HG02973 (cell line): ENCODE data around the gene CNIH3.

Source experiments
- ATAC-seq: cut with Tn5 transposase; IDR thresholded peaks from one replicate; pipeline ENCODE4 v1.9.1; 2021; ENCODE audit warnings: moderate library complexity; ENCODE audit not compliant: unreplicated experiment

CNIH3 gene

DNA sequence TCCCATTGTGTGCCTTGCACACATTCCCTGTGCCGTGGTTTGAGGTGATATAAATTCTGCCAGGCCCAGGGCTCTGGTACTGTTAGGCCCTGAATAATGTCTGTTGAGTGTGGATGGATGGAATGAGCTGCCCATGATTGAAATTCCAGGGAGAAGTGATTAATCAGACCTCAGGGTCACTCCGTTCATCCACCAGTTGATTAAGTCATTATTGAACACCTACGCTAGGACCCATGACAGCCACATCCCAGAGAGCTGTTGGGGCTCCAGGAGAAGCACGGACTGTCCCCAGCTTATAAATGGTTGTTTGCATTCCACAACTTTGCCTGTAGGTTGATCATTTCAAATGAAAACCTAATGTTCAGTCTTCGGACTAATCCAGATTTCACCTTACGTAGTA, 98.4 kb downstream of the CNIH3 start:
- ATAC-seq: no peak

GRCh38 chr1:224718470-224719053, 102.4 kb downstream of the CNIH3 start:
- ATAC-seq: no peak

DNA sequence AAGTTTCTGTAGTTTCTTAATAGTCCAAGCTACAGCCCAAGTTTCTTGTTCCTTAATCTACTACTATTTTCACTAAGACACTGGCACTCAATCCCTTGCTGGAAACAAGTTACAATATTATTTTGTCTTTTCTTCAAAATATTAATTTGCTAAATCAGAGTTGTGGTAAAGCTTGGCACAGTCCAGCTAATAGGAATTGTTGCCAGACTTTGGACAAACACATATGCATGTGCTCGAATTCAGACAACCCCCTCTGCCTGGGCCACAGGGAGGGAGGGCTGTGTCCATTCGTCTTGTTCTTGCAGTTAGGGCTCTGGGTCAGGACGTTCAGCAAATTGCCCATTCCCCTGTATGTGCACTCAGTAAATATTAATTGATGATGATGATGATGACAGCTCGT, 103.6 kb downstream of the CNIH3 start:
- no peak for ATAC-seq

DNA sequence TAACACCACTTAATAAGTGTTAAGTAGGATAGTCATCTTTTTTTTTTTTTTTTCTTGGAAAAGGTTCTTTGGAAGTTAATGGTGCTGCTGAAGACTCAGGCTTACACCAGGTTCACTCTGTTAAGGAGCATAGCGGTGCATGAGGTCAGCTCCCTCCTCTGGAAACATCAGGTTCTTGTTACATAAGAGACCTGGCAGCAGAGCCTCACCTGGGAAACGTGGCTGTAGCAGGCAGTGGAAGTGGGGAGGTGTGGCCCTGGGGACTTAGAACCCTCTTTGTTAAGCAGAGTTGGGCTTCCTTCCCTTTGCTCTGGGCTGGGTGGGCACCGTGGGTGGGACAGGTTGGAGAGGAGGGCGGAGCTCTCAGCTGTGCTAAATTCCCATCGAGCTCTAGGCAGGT, 104.1 kb downstream of the CNIH3 start:
- no peak for ATAC-seq

- ATAC-seq: no peak
Measured at GRCh38 chr1:224721000-224721399, 104.9 kb downstream of the CNIH3 start.

DNA sequence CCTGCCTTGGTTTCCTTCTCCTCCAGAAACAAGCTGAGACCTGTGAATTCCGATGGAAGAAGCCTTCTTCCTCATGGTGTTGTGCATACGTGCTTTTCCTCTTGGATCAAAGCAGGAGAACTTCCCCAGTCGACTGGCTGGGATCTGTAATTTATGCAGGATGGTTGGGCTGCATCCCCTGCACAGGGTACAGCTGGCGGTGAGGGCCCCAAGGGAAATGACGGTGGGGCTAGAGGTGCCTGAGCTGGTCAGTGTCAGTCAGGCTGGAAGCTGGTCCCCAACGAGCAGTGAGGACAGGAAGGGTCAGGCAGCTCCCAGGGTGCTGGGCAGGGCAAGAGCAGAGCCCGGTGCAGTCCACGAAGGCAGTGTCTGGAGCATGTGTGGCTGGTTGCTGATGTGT, 106.7 kb downstream of the CNIH3 start:
- ATAC-seq: no peak

- no peak for ATAC-seq
Measured at GRCh38 chr1:224724566-224724965, 108.4 kb downstream of the CNIH3 start.

DNA sequence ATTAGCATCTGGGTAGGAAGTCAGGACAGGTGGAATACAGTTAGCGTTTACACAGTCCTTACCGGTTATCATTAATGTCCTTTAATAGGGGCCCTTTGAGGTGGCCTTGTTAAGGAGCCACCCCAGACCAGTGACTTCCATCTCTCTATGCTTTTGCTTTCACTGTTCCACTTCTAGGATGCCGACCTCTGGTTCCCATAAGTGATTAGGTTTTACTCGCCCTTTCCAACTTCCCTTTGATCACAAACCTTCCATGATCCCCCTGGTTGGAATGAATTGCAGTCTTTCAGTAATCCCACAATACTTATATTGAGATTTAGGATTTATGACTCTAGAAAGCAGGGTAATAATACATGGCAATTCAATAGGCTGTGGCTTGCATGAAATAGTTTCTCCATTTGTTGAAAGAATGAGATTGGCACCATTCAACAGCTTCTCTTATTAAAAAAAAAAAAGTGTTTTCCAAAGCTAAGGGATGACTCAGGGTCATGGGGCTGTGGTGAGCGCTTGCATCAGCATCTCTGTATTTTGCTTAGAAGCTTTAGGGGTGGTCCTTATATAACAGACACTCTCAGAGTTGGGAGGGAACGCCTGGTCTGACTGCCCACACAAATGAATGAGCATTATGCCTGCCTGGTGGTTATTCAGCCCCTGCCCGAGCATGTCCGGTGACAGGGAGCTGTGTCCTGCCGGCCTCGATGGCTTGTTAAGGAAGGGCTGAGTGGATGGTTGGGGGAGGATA, 110.5 kb downstream of the CNIH3 start:
- ATAC-seq: no peak

- no peak for ATAC-seq
Measured at GRCh38 chr1:224727351-224728289, 111.5 kb downstream of the CNIH3 start.

DNA sequence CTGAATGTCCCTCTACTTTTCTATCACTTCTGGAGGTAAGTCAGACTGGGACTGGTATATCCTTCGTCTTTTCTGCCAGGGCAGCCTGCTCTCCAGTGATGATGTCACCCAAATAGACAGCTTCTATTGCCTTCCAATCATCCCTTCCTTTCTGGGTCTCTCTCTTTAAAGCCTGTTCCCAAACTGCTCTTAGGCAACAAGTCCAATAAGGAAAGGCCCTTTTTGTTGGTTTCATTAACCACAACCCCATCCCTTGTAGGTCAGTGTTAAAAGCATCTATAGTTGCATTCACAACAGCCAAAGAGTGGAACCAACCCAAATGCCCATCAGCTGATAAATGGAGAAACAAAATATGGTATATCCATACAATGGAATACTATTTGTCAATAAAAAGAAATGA, 114.4 kb downstream of the CNIH3 start:
- no peak for ATAC-seq

DNA sequence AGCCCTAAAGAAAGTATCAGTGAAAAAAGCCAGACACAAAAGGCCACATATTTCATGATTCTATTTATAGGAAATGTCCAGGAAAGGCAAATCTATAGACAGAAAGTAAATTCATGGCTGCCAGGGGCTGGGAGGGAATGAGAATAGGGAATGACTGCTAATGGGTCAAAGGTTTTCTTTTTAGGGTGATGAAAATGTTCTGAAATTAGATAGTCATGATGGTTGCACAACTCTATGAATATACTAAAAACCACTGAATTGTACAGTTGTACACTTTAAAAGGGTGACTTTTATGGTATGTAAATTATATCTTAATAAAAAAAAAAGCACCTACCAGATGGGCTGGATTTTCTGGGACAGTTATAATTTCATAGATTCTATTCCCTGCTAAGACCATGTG, 114.8 kb downstream of the CNIH3 start:
- no peak for ATAC-seq

DNA sequence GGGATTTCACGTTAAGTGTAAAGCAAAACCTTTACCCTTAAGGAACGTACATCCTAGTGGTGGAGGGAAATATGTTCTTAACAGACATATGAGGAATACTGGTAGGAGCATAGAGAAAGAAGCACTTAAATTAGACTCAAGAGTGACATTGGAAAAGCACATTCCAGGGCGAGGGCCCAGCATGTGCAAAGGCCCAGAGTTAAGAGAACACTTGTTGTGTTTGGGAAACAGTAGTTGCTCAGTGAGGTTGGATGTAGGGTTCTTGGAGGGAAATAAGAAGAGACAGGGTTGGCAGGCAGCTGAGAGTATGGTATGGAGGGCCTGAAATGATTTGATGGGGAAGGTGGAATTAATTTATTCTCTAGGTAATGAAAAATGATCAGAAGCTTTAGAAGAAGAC, 115.5 kb downstream of the CNIH3 start:
- no peak for ATAC-seq

DNA sequence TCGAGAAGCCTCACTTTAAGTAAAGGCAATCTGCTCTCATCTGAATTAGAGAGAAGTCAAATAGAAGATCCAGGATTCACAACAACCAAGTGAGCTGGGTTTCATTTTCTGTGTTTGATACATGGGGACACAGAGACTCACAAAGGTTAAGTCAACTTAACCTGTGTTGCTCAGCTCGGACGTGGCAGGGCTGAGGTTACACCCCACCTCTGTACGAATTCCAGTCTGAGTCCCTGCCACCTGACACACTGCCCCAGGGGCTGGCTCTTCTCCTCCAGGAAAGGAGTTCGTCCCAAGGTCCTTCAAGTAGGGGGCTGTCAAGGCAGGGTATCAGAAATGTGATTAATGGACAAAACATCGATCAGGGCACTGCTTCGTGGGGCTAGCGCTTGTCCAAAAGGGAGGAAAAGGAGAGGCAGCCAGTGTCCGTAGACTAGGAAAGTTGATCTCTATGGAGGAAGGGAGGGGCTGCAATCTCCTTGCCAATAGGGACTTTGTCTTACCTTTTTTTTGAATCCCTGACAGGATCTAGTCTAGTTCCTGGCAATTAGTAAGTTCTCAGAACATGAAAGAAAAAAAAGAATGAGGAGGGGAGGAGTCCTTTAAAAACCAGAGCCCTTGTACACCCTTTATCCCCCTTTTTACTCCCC, 116.4 kb downstream of the CNIH3 start:
- ATAC-seq: no peak

GRCh38 chr1:224733027-224733911, 117.2 kb downstream of the CNIH3 start:
- ATAC-seq: peak; percentile 63

- no peak for ATAC-seq
Measured at GRCh38 chr1:224734261-224734935, 118.3 kb downstream of the CNIH3 start.

DNA sequence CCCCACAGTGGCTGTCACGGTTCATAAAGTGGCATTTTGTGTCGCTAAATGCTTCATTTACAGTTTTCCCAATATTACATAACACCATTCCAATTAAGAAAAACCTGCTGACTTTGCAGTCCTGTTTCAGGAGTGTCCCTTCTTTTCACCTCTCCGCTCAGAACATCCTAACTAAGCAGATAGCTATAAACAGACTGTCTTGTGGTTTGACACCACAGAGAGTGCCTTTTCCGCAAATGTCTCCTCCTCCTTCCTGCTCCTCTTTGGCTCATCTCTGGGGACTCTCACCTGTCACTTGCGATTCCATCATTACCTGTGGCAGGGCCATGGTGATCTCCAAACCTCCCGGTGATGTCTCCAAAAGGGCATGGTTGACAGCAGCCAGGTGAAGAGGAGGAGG, 119.0 kb downstream of the CNIH3 start:
- ATAC-seq: no peak

DNA sequence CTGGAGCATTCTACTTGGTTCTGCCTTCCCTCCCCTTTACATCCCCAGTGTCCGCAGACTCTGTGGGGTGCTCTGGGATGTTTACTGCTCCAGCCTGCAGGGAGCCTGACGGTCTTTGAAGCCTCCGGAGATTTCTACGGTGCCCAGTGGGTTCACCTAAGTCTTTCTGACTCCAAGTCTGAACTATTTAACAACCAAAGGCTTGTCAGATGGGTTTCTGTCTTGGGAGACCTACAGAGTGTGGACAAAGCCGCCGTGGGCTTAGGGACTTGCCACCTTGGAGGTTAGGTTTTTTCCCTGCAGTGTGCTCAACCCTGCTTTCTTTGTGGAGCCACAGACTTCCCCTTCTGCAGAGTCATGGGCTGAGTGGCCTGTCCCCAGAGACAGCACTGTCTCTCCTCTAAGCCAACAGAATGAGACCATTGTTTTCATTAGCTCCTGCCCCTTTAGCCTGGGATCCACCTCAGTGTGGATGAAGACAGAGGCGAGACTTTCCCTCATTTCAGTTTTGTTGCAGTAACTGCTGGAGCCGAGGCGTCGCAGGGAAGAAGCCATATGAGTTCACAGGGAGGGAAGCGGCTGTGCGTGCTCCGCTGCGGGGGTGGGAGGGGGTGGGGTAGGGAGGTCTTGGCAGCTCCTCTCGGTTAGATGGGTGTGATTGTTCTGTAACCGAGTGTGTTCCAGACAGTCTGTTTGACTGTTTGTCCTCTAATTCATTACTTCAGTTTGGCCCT, 120.7 kb downstream of the CNIH3 start:
- peak; percentile 44 for ATAC-seq

GRCh38 chr1:224737353-224737727, 121.2 kb downstream of the CNIH3 start:
- no peak for ATAC-seq
